SU-DHL-6 (cell line): ENCODE measurements around the gene DHRS11.

Source experiments
- CTCF ChIP-seq: fragments of 200-600 bp; sonication (generic); IDR thresholded peaks from one replicate; pipeline ENCODE4 v1.5.1; 2017; ENCODE audit warnings: antibody characterized with exemption, mild to moderate bottlenecking, low read length, moderate library complexity; ENCODE audit not compliant: insufficient read depth, poor library complexity, severe bottlenecking
- EZH2phosphoT487 ChIP-seq: fragments of 200-600 bp; sonication (generic), shearing (Covaris generic); conservative IDR thresholded peaks from 2 replicates; pipeline ENCODE4 v1.6.1; 2018; ENCODE audit warnings: mild to moderate bottlenecking, antibody characterized with exemption, low read length, moderate library complexity, mixed read lengths

DNA sequence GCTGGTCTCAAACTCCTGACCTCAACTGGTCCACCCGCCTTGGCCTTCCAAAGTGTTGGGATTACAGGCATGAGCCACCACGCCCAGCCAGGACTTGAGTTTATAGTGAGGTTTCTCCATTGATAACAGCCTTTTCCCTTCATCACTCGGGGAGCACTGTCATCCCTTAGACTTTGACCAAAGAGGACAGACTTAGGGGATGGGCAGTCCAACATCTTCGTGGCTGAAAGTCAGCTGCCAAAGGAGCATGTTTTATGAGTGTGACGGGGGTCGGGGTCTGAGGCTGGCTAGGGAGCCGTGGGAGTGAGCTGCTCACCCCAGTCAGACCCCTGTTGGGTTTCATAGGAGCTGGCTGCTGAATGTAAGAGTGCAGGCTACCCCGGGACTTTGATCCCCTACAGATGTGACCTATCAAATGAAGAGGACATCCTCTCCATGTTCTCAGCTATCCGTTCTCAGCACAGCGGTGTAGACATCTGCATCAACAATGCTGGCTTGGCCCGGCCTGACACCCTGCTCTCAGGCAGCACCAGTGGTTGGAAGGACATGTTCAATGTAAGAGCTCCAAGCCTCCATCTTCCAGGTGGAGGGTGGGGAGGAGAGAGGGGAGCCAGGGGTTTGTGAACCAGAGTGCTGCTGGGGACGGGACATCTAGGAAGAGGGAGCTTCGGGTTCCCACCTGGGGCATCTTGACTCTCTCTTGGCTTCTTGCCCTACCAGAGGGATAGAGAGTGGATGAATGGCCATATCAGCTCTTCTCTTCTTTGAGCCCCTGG, 3.1 kb downstream of the DHRS11 start:
- TF ChIP-seq CTCF (no peak), EZH2phosphoT487 (no peak)
